Central memory CD8-positive, alpha-beta T cell (primary cell): ENCODE results near the gene TSC22D2.
"Not testable (repeated sequence)": the region's sequence is repeated elsewhere in the genome, so short reads cannot be mapped to it uniquely, and the experiment has no call there.

Experiments used
- ATAC-seq: fragments of 150-1000 bp; cut with Tn5 transposase; replicated peaks from 2 replicates; pipeline ENCODE4 v1.10.0; 2022; ENCODE audit warnings: mild to moderate bottlenecking, moderate FRiP score, moderate number of reproducible peaks; ENCODE audit not compliant: poor library complexity, severe bottlenecking; ENCODE audit errors: extremely low read depth
- DNase-seq, 2 donors: peaks; one replicate each; pipeline ENCODE4 v3.0.0; 2021; ENCODE audit warnings: low spot score in 2 of 2
- H3K27ac Mint-ChIP-seq: one replicate; pipeline ENCODE4 v1.8.0; 2022; ENCODE audit warnings: low read depth, mild to moderate bottlenecking, moderate library complexity, mixed read lengths
- H3K27me3 Mint-ChIP-seq: one replicate; pipeline ENCODE4 v1.8.0; 2022; ENCODE audit warnings: mixed read lengths
- H3K36me3 Mint-ChIP-seq: one replicate; pipeline ENCODE4 v1.8.0; 2022; ENCODE audit warnings: mild to moderate bottlenecking, moderate library complexity, mixed read lengths; ENCODE audit not compliant: insufficient read depth
- H3K4me1 Mint-ChIP-seq: one replicate; pipeline ENCODE4 v1.8.0; 2022; ENCODE audit warnings: mixed read lengths
- H3K4me3 Mint-ChIP-seq: one replicate; pipeline ENCODE4 v1.8.0; 2022; ENCODE audit warnings: mild to moderate bottlenecking, moderate library complexity, mixed read lengths
- H3K9me3 Mint-ChIP-seq: one replicate; pipeline ENCODE4 v1.8.0; 2022; ENCODE audit warnings: mixed read lengths

TSC22D2 gene

DNA sequence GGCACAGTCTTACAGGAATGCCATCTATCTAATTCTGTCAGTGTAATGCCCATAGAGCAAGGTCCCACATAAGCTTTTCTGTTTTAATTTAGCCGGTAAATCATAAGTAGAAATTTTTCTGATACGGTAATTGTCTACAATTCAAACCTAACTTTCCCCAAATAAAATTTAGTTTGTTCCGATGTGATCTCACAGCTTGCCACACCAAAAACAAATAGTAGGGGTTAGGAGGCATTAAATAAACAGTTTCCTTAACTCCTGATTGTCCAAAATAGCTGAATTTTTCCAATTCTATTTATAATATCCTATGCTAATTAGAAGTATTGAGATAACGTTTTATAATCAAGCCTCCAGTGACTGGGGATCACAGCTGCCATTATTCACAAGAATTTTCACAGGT, 53.3 kb downstream of the TSC22D2 start:
- H3K9me3 Mint-ChIP-seq: no peaks in the 10 kb centered on the region
- no peak overlapping the region for H3K4me3 Mint-ChIP-seq
- no peak for DNase-seq
- no peak overlapping the region for H3K27ac Mint-ChIP-seq
- no peak for ATAC-seq
- no peaks in the 10 kb centered on the region for H3K27me3 Mint-ChIP-seq
- H3K36me3 Mint-ChIP-seq: peaks cover 23% of the 10 kb centered on the region
- peaks cover 5% of the 10 kb centered on the region for H3K4me1 Mint-ChIP-seq

DNA sequence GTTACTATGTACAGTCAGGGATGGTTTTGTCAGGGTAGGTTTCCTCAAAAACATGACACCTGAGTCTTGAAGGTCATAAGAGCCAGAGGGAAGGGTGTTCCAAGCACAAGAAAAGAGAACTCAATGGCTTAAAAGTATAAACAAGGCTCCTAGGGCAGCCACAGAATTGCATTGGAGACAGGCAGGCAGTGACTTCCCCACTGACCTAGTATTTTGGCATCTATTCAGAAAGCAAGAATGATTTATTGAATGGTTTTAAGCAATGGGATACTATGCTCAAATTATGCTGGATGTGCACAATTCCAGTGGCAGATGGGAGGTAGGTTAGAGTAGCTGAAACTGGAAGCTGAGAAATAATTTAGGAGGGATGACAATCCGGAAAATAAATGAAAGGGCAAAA, 54.0 kb downstream of the TSC22D2 start:
- DNase-seq (no peak), ATAC-seq (no peak)
- Mint-ChIP-seq H3K9me3 (no peaks in the 10 kb centered on the region), H3K27ac (no peak overlapping the region), H3K4me1 (peaks cover 5% of the 10 kb centered on the region), H3K36me3 (peaks cover 23% of the 10 kb centered on the region), H3K4me3 (no peak overlapping the region), H3K27me3 (no peaks in the 10 kb centered on the region)

DNA sequence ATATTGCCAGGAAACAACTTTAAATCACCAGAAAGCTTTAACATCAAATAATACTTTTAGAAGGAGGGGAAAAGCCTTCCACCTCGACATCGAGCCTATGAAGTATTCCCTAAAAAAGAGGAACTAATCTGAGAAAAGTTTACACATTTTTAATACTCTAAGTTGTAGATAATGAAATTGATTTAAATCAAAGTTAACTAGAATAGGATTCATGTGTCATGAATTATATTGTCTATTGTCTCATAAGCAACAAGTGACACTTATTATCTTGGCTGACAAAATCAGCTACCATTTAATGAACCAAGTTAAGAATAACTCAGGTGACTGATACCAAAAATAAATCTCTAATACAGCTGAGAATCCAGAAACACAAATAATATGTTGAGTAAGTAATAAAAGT, 56.6 kb downstream of the TSC22D2 start:
- Mint-ChIP-seq H3K4me1 (no peaks in the 10 kb centered on the region), H3K36me3 (peaks cover 3% of the 10 kb centered on the region), H3K4me3 (no peak overlapping the region), H3K9me3 (no peaks in the 10 kb centered on the region), H3K27me3 (no peaks in the 10 kb centered on the region), H3K27ac (no peak overlapping the region)
- DNase-seq: no peak
- no peak for ATAC-seq

DNA sequence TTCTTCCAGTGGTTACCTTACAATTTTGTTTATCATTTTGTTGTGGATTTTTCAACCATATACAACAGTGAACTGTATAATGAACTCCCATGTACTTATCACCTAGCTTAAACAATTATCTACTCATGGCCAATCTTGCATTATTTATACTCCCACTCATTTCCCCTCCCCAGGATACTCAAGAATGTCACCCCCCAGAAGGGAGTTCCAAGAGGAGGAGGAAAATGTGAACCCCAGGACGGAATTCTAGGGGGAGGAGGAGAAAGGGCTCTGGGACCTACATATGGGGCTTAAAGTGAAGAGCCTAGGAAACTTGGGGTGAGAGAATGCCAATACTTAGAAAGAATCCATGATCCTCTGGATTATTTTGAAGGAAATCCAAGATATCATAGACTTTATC, 59.3 kb downstream of the TSC22D2 start:
- ATAC-seq: no peak
- Mint-ChIP-seq H3K9me3 (no peaks in the 10 kb centered on the region), H3K27me3 (no peaks in the 10 kb centered on the region), H3K4me3 (no peak overlapping the region), H3K36me3 (peaks cover 2% of the 10 kb centered on the region), H3K4me1 (no peaks in the 10 kb centered on the region), H3K27ac (no peak overlapping the region)
- DNase-seq: no peak

DNA sequence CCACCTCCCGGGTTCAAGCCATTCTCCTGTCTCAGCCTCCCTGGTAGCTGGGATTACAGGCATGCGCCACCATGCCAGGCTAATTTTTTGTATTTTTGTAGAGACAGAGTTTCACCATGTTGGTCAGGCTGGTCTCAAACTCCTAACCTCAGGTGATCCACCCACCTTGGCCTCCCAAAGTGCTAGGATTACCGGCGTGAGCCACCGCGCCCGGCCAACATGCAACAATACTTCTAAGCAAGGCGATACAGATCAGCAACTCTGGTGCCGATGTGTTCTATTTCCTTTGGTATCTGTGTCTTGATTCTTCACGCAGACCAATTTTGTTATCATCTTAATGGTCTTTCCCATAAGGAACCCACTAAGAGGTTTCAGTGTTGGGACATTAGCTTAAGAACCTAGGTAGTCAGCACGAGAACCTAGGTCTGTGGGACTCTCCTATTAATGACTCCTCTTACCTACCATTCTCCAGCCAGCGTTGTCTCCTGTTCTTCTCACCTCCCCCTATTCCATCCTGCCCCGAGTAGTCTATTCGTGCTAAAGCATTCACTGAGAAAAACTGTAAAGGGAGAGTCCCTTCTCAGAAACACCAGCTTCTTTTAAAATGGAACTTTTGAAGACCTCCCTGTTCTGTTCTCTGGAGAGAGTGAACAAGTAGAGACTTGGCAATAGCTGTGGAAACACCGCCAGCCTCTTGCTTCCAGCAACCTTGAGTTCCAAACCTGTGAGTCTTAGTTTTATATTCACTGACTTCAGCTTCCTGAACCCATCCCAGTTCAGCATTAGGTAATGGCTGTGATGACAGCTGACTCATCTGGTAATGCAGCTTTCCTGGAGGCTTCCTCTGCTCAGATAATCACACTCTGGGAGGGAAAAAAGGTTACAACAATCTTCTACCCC, 61.2 kb downstream of the TSC22D2 start:
- no peaks in the 10 kb centered on the region for H3K27me3 Mint-ChIP-seq
- H3K4me3 Mint-ChIP-seq: no peak overlapping the region
- H3K9me3 Mint-ChIP-seq: no peaks in the 10 kb centered on the region
- no peak overlapping the region for H3K27ac Mint-ChIP-seq
- DNase-seq (no peak), ATAC-seq (no peak)
- peaks cover 2% of the 10 kb centered on the region for H3K36me3 Mint-ChIP-seq
- H3K4me1 Mint-ChIP-seq: no peaks in the 10 kb centered on the region

DNA sequence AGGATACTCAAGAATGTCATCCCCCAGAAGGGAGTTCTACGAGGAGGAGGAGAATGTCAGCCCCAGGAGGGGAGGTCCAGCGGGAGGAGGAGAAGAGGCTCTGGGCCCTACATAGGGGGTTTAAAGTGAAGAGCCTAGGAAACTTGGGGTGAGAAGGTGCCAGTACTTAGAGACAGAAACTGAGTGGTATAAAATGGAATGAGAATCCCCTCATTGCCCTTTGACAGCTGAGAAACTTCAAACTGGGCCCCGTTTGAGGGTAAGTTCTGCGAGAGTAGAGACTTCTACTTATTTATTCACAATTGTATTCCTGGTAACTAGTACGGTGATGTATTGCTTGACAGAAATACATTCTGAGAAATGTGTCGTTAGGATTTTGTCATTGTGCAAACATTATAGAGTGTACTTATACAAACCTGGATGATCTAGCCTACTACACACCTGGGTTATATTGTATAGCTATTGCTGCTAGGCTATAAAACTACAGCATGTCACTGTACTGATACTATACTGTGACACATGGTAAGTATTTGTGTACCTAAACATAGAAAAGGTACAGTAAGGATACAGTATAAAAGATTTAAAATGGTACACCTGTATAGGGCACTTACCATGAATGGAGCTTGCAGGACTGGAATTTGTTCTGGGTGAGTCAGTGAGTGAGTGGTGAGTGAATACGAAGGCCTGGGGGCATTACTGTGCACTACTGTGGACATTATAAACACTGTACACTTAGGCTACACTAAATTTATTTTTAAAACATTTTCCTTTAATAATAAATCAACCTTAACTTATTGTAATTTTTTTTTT, 62.0 kb downstream of the TSC22D2 start:
- ATAC-seq (no peak), DNase-seq (no peak)
- peaks cover 2% of the 10 kb centered on the region for H3K36me3 Mint-ChIP-seq
- no peak overlapping the region for H3K27ac Mint-ChIP-seq
- no peaks in the 10 kb centered on the region for H3K9me3 Mint-ChIP-seq
- no peaks in the 10 kb centered on the region for H3K4me1 Mint-ChIP-seq
- no peaks in the 10 kb centered on the region for H3K27me3 Mint-ChIP-seq
- no peak overlapping the region for H3K4me3 Mint-ChIP-seq

DNA sequence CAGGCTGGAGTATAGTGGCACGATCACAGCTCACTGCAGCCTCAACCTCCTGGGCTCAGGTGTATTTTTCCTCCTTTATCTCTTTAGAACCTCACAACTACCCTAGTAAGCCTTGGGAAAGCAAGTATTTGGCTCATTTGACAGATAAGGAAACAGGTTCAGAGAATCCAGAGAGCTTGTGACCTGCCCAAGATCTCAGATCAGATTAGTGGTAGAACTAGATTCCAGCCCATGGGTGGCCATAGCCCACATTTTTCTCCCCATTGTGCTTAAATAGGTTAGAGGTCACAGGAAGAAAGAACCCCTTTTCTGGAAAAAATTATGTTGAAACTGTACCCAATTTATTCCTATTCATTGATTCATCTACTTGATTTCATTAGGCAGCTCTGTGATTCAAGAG, 64.3 kb downstream of the TSC22D2 start:
- Mint-ChIP-seq H3K27me3 (no peaks in the 10 kb centered on the region), H3K36me3 (peaks cover 2% of the 10 kb centered on the region), H3K27ac (no peak overlapping the region), H3K4me3 (no peak overlapping the region), H3K4me1 (no peaks in the 10 kb centered on the region), H3K9me3 (peaks cover 4% of the 10 kb centered on the region)
- ATAC-seq (no peak), DNase-seq (no peak)

DNA sequence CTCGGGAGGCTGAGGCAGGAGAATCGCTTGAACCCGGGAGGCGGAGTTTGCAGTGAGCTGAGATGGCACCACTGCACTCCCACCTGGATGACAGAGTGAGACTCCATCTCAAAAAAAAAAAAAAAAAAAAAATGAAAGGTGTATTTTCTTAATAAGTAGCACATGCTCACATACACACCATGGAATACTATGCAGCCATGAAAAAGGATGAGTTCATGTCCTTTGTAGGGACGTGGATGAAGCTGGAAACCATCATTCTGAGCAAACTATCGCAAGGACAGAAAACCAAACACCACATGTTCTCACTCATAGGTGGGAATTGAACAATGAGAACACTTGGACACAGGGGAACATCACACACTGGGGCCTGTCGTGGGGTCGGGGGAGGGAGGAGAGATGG, 65.1 kb downstream of the TSC22D2 start:
- H3K4me3 Mint-ChIP-seq, H3K4me1 Mint-ChIP-seq, H3K9me3 Mint-ChIP-seq, ATAC-seq, H3K36me3 Mint-ChIP-seq, H3K27me3 Mint-ChIP-seq, H3K27ac Mint-ChIP-seq, DNase-seq: not testable (repeated sequence)

DNA sequence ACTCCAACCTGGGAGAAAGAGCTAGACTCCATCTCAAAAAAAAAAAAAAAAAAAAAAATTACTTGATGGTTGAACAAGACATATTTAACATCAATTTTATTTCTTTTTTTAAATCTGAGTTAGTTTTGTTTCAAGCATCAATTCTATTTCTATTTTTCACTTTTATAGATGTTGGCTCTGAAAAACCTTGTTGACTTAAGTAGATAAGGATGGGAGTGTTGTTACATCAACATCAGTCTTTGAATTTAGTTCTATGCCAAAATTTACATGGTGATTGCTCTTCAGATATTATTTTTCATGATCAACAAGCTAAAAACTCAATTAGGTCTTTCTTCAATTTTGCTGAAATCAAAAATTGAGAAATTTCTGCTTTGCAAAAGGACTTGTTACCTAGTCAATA, 71.3 kb downstream of the TSC22D2 start:
- ATAC-seq (no peak), DNase-seq (no peak)
- H3K4me3 Mint-ChIP-seq: no peak overlapping the region
- H3K4me1 Mint-ChIP-seq: no peaks in the 10 kb centered on the region
- peaks cover 17% of the 10 kb centered on the region for H3K9me3 Mint-ChIP-seq
- H3K27ac Mint-ChIP-seq: no peak overlapping the region
- no peaks in the 10 kb centered on the region for H3K27me3 Mint-ChIP-seq
- H3K36me3 Mint-ChIP-seq: peaks cover 3% of the 10 kb centered on the region

DNA sequence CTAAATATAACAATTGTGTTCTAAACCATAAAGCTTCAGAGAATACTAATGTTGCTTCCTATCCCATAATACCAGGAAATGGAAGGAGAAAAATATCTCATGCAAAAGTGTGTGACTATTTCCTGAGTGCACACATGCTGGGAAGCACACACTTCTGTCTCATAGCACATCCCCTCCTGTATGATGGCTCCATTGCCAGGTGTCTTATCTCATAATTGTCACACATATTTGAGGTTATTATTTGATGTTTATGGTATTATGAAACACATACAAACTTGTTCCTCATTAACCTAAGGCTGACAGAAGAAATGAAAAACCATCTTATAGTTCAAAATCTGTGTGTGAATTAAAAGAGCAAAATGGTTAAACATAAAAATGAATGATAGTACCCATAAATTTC, 72.8 kb downstream of the TSC22D2 start:
- Mint-ChIP-seq H3K36me3 (peaks cover 3% of the 10 kb centered on the region), H3K4me1 (no peaks in the 10 kb centered on the region), H3K9me3 (peaks cover 20% of the 10 kb centered on the region), H3K4me3 (no peak overlapping the region), H3K27ac (no peak overlapping the region), H3K27me3 (no peaks in the 10 kb centered on the region)
- DNase-seq: no peak
- ATAC-seq: no peak

DNA sequence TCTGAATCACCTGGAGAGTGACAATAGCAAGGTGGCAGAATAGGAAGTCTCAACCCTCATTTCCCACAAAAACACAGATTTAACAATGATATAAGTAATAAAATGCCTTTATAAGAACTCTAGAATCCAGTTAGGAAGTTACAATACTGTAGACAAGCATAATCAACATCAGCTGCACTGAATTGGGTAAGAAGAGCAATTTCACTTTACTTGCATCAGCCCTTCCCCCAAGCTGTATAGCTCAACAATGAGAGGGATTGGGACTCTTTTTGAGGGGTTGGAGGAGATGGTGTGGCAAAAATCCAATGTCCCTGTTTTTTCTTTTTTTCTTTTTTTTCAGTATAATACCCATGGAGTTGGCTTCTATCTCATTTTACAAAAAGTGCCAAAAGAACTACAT, 75.1 kb downstream of the TSC22D2 start:
- no peak for DNase-seq
- H3K36me3 Mint-ChIP-seq: peaks cover 3% of the 10 kb centered on the region
- H3K9me3 Mint-ChIP-seq: peaks cover 18% of the 10 kb centered on the region
- H3K27ac Mint-ChIP-seq: no peak overlapping the region
- H3K4me1 Mint-ChIP-seq: no peaks in the 10 kb centered on the region
- no peaks in the 10 kb centered on the region for H3K27me3 Mint-ChIP-seq
- H3K4me3 Mint-ChIP-seq: no peak overlapping the region
- no peak for ATAC-seq

DNA sequence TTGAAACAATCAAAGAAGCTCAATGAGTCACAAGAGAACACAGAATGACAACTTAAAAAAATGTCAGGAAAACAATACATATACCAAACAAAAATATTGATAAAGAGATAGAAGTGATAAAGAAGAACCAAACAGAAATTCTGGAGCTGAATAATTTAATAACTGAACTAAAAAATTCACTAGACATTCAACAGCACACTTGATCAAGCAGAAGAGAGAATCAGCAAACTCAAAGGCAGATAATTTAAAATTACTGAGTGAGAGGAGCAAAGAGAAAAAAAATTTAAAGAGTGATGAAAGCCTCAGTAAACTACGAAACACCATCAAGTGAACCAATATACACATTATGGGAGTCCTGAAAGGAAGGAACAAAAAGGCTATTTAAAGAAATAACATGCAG, 76.3 kb downstream of the TSC22D2 start:
- DNase-seq (no peak), ATAC-seq (no peak)
- peaks cover 18% of the 10 kb centered on the region for H3K9me3 Mint-ChIP-seq
- no peaks in the 10 kb centered on the region for H3K4me1 Mint-ChIP-seq
- peaks cover 3% of the 10 kb centered on the region for H3K36me3 Mint-ChIP-seq
- H3K27me3 Mint-ChIP-seq: no peaks in the 10 kb centered on the region
- no peak overlapping the region for H3K4me3 Mint-ChIP-seq
- no peak overlapping the region for H3K27ac Mint-ChIP-seq

DNA sequence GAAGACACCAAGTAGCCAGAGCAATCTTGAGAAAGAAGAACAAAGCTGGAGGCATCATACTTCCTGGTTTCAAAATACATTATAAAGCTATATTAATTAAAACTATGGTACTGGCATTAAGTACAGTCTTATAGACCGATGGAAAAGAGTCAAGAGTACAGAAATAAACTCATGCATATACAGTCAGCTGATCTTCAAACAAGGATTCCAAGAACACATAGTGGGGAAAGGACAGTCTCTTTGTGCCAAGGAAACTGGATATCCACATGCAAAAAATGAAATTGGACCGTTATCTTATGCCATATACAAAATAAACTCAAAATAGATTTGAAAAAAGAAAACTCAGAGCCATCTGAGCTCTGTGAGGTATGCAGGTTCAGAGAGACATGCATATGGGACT, 80.8 kb downstream of the TSC22D2 start:
- ATAC-seq: no peak
- H3K4me1 Mint-ChIP-seq: no peaks in the 10 kb centered on the region
- no peak for DNase-seq
- H3K27ac Mint-ChIP-seq: no peak overlapping the region
- no peaks in the 10 kb centered on the region for H3K27me3 Mint-ChIP-seq
- no peak overlapping the region for H3K4me3 Mint-ChIP-seq
- H3K36me3 Mint-ChIP-seq: peaks cover 3% of the 10 kb centered on the region
- peaks cover 15% of the 10 kb centered on the region for H3K9me3 Mint-ChIP-seq
